CD4-positive, alpha-beta T cell treated with Interleukin-2 at 100 ng/mL for 4 hours (primary cell): ENCODE data around the gene TMEM79.

Experiments
- DNase-seq: peaks from one replicate; pipeline ENCODE4 v3.0.0-alpha.2; 2020; ENCODE audit warnings: low spot score

TMEM79 gene

DNA sequence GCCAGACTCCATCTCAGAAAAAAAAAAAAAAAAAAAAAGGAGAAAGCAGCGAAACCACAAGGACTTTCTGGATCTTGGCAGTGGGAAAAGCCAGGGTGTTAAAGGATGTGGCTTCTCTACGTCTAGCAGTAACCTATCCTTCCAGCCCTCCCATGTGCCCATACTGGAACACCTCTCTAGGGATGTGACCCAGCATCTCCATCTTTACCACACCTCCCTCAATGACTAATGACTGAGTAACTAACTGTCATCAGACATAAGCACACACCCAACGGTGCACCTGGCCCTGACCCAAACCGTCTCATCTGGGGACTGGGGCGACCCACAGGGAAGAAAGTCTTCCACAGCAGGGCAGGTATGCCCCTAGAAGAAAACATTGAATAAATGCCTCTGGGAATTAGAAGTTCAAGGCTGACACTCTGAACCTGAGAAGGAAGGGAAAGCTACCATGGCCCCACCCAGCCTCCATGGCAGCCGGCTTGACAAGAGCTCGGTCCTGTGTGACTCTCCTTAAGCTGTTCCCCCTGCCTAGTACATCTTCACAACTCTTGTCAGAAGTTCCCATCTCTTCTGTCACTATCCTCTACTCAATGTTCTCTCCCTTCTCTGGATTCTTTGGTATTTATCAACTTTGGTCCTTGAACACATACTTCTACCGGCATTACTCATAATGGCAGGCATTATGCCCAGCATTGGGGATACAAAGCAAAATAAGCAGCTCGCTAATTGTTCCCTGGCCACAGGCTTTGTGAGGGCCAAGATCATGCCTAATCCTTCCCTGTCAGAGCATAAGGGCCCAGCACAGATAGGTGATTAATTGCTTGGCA, 21.5 kb upstream of the TMEM79 start:
- DNase-seq: no peak

- no peak for DNase-seq
Observed at GRCh38 chr1:156263288-156263655, 20.9 kb upstream of the TMEM79 start.

DNA sequence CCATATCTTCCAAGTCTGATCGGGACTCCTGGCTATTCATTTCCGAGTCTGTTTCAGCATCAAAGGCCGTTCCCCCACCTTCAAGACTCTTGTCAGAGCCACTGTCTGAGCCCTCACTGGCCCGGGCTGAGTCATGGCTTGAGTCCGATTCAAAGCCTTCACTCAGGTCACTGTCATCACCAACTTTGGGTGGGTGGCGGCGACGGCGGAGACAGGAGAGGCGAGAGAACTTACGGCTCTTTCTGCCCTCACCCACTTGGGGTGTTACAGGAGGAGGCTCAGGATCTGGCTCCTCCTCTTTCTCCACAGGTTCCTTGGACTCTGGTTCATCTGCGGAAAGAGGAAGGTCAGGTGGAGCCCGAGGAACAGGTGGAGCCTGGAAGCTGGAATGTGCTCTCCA, 18.1 kb upstream of the TMEM79 start:
- DNase-seq: no peak

DNA sequence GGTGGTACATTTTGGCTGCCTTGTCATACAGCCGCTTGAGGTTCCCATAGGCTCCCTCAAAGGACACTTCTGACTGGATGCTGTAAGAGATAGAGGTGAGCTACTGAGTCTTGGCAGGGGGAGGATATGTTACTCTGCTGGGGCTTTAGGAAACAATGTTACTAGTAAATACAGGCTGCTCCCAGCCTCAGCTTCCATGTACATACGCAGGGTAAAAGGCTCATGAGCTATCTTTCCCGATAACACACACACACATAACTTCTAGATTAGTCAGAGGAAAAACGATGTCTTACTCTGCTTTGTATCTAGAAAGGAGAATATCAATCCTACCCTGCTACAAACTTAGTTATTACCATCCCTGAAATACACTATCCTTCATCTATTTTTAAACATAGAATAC, 15.8 kb upstream of the TMEM79 start:
- DNase-seq: no peak

DNA sequence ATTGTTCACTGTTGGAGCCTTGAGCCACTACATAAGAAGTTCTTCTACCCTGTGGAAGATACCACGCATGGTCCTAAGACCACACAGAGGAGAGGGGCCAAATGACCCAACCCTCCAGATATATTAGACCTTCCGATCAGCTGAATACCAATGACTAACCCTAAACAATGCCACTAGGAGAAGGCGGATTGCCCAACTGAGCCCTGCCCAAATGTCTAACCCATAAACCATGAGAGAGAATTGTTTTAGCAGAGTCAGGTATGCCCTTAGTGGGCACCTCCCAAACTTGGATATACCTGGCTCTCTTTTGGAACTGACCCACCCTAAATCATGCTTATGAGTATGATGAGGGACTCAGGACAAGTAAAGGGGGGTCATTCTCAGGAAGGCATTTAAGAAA, 13.8 kb upstream of the TMEM79 start:
- DNase-seq: no peak

DNA sequence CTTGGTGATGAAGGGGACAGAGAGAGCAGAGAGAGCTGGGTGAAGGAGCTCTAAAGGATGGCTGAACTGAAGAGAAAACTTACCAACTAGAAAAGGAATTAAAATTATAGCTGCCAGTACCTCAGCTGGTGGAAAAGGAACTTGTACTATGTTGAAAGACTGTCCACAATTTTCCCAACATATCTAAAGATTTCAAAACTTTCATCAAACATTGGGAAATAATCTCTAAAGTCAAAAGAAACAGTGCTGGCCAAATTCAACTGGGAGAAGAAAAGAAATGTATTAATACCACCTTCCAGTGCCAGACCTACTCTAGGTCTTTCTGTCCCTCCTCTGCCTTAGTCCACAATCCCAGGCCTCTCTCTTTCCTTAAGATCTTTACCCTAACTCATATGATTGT, 7.6 kb upstream of the TMEM79 start:
- DNase-seq: no peak

DNA sequence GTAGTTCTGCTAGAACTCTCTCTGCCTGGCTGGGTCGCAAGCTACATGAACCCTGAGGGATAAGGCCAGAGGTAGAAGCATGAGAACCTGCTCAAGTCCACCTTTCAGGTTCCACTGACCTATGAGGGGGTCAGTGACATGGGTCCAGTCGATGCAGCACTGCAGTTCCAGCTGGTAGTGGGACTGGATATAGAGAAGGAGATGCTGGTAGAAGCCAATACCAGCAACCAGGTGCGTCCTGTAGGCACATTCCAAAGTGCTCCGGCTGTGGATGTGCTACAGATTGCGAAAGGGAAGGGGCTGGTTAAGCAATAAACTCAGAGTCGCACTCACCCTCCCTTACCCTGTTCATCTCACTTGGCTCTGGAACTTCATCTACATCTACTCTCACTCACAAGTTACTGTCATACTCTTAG, 7.2 kb upstream of the TMEM79 start:
- no peak for DNase-seq

- no peak for DNase-seq
Observed at GRCh38 chr1:156279837-156280236, 4.3 kb upstream of the TMEM79 start.

GRCh38 chr1:156281281-156281680, 2.8 kb upstream of the TMEM79 start:
- peak; percentile 19 for DNase-seq

DNA sequence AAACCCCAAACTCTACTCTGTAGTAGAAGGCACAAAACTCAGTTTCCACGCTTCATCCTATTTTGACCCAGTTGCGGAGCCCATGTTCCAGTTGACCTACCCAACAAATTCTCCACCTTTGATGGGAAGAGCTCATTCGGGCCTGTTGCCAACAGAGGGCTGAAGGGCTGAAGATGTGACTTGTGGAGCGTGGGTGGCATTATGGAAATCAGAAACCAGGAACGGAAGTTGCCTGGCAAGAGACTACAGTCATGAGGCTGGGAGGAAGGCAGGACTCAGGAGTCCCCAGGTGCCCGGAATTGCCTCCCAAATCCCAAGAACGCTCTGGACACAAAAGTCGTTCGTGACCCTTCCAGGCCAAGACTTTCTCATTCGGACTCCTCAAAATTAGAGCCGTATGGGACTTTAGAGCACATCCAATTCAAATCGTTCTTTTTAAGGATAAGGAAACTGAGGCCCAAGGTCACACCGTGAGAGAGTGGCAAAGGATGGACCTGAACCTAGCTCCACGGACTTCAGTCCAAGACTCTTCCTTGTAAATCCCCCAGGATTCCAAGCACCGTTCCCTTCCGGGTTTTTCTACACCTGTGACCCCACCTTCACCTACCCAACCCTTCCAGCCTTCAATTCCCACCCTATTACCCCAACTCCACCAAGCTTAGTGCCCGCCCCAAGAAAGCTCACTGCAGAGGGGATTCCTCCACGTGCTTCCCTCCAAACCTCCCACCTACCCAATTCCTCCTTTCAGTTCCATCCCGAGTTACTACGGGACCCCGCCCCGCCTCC, 2.2 kb upstream of the TMEM79 start:
- DNase-seq: no peak

DNA sequence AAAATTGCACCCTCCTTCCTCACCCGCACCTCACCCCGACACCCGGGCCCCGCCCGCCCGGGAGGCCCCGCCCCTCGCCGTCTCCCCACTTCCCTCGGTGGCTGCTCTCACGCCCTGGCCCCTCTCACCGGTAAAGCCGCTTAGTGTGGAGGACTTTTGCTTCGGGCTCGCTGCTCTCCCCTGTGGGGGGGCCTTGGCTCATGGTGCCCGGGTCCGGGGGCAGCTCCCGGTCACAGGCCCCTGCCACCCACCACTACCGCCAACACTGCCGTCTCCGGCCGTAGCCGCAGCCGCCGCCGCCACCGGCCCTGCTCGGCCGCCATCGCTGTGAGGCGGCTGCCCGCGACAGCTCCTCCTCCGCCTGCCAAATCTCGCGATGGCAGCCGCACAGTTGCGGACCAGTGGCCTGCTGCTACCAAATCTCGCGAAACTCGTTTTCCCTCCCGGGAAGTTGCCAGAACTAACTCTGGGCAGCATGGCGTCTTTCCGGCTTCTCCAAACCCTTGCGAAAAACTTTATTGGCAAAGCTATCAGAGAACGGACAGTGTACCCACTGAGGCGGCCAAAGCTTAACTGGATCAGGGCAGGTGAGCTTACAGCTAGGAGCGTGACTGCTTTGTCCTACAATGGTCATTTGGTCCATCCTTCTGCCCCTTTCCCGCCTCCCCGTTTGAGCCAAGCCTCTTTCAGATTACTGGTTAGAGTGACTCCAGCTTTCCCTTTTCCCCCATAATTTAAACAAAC, 1.5 kb upstream of the TMEM79 start, which contains the start of gene SMG5:
Gene SMG5, minus strand, starts transcription at position 347 of the 744 bp plus-strand sequence. Its CDS starts 145 bp downstream, at position 202.
- DNase-seq: peak; percentile 98

DNA sequence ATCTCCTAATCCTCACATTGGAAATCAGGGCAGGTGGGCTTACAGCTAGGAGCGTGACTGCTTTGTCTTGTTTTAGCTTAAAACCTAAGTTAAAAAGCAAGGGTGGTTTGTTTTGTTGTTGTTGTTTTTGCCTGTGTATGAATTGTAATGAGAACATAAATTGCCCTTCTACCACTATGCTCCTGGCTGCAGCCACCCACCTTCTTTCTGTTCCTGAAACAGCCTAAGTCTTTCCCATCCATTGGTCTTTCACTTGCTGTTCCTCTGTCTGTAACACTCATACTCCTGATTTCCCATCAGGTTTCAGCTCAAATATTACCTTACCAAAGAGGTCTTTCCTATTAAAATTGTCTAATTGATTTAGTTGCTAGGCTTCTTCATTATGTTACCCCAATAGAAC, 604 bp upstream of the TMEM79 start:
- DNase-seq: no peak

- DNase-seq: no peak
Observed at GRCh38 chr1:156284757-156285156, 632 bp downstream of the TMEM79 start.

DNA sequence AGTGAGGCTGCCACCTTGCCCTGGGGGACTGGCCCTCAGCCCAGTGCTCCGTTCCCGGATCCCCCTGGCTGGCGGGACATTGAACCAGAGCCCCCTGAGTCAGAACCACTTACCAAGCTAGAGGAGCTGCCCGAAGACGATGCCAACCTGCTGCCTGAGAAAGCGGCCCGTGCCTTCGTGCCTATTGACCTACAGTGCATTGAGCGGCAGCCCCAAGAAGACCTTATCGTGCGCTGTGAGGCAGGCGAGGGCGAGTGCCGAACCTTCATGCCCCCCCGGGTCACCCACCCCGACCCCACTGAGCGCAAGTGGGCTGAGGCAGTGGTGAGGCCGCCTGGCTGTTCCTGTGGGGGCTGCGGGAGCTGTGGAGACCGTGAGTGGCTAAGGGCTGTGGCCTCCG, 1.3 kb downstream of the TMEM79 start:
- no peak for DNase-seq

DNA sequence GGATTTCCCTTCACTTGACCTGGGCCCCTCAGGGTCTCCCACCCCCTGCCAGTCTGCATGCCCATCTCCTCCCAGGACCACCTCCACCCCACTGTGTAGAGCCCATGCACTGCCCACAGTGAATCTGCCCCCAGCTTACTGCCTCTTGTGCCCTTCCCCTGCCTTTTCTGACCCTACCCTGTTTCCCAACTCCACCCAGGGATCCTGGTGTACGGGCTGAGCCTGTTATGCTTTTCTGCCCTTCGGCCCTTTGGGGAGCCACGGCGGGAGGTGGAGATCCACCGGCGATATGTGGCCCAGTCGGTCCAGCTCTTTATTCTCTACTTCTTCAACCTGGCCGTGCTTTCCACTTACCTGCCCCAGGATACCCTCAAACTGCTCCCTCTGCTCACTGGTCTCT, 1.9 kb downstream of the TMEM79 start:
- no peak for DNase-seq

DNA sequence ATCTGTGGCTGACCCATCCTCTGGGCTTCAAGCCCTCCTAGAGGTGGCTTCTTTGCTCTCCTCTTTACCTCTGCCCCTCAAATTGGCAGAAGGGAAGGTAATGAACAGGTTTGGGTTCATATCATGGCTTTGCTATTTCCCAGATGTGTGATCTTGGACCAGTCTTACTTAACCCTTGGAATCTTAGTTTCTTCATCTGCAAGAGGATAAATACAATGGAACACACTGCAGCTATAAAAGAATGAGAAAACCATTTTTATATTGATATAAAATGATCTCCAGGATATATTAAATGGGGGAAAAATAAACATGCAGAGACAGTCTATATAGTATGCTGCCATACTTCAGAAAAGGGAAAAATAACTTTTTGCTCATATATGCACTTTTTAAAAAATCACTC, 5.7 kb downstream of the TMEM79 start:
- no peak for DNase-seq

- no peak for DNase-seq
Observed at GRCh38 chr1:156291226-156292061, 7.3 kb downstream of the TMEM79 start.

DNA sequence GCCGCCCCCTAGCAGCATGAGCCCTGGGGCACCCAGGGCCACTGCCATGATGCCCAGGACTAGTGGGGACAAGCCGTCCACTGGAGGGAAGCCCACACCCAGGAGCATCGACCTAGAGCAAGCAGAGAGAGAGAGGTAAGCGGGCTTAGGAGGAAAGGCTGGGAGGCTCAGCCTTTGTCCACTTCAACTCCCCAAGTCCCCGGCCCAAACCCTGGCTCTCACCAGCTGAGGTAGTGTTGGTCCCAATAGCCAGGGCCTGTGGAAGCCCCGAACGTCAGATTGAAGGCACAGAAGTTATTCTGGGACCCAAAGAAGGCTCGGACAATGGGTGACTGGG, 8.9 kb downstream of the TMEM79 start:
- DNase-seq: no peak

GRCh38 chr1:156293895-156294294, 9.8 kb downstream of the TMEM79 start:
- DNase-seq: no peak

DNA sequence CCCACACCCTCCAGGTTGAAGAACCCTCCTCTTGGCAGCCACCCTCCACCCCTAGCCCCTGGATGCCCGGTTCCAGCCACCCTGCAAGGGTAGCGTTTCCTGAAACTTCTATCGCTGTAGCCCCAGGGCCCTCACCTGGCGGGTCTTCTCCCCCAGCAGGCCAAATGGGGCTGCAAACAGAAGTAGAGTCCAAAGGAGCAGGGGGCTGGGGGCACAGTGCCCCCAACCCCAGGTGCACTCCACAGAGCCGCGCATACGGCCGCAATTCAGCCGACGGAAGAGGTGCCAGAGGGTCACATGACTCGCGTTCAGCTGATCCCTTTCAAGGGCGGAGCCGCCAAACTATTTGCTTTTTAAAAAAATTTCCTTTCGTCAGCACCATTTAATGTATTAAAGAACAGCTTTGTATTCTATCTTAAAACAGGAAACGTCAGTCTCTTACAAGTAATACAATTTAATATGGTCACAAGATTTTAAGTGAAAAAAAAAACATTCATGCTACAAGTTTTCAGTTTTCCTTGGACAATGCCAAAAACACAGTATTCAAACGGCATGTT, 11.3 kb downstream of the TMEM79 start, which contains the start of gene GLMP:
Gene GLMP, minus strand, starts transcription at position 289 of the 557 bp plus-strand sequence. Its CDS starts 34 bp downstream, at position 255.
- peak; percentile 57 for DNase-seq

- no peak for DNase-seq
Observed at GRCh38 chr1:156298852-156299357, 14.8 kb downstream of the TMEM79 start, which contains the start of gene VHLL. Gene VHLL, minus strand, starts transcription at chr1:156299307. Its CDS starts 118 bp downstream, at chr1:156299189.
